Testis (tissue), 2 donors: ENCODE data around the gene TBL1XR1.

ENCODE experiments used
- CTCF ChIP-seq, 3 experiments: fragments of 450-650 bp in 2 of 3; fragments of 200-600 bp in 1 of 3; sonication (generic) in 1 of 3; IDR thresholded peaks; one replicate each; pipeline ENCODE4 v1.5.1; 2016 to 2019; ENCODE audit warnings: antibody characterized with exemption in 3 of 3, mild to moderate bottlenecking in 2 of 3, moderate library complexity in 1 of 3
- POLR2A ChIP-seq: fragments of 450-650 bp; IDR thresholded peaks from one replicate; pipeline ENCODE4 v1.6.1; 2017; ENCODE audit warnings: antibody characterized with exemption, mild to moderate bottlenecking, moderate library complexity

- TF ChIP-seq CTCF (IDR thresholded peaks at IDR 0.05) (no peak), POLR2A (no peak)
Observed at GRCh38 chr3:176971613-176972174, 225.6 kb downstream of the TBL1XR1 start.
